Activated CD8-positive, alpha-beta memory T cell treated with anti-CD3 and anti-CD28 coated beads for 48 hours (primary cell): ENCODE measurements around the gene TMEM181.
"Not testable (repeated sequence)": the region's sequence is repeated elsewhere in the genome, so short reads cannot be mapped to it uniquely, and the experiment has no call there.

ENCODE experiments used
- DNase-seq, 3 experiments: peaks; one replicate each; pipeline ENCODE4 v3.0.0-alpha.2; 2020; ENCODE audit warnings: low read depth in 2 of 3, low spot score in 2 of 3

Gene TMEM181

GRCh38 chr6:158620963-158621693, 61.2 kb downstream of the TMEM181 start:
- no peak for DNase-seq

- DNase-seq: no peak
Observed at GRCh38 chr6:158621694-158622544, 62.0 kb downstream of the TMEM181 start.

DNA sequence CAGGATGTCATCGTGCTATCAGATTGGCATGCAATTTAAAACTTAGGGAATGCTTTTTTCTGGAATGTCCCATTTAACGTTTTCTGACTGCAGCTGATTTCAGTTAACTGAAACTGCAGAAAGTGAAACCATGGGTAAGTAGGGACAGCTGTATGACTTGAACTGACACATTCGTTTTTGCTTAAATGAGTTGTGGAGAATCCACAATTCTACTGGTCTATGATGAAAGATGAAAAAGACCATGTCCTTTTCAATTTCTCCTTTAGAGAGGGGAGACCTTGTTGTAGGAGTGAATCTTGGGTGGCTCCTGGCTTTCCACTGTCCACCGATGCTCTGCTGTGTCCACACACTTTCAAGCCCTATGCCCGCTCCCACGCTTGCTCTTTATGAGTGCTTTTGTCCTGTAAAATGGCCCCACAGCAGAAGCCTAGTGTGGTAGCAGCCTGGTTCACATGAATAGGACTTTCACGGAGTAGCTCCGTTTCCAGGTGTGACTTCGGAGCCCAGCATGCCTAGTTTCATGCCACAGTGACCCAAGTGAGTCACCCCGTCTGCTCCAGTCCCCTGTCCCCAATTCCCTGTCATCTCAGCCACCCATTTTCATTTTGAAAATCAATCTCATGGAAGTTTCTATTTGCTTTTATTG, 62.8 kb downstream of the TMEM181 start:
- DNase-seq: no peak

DNA sequence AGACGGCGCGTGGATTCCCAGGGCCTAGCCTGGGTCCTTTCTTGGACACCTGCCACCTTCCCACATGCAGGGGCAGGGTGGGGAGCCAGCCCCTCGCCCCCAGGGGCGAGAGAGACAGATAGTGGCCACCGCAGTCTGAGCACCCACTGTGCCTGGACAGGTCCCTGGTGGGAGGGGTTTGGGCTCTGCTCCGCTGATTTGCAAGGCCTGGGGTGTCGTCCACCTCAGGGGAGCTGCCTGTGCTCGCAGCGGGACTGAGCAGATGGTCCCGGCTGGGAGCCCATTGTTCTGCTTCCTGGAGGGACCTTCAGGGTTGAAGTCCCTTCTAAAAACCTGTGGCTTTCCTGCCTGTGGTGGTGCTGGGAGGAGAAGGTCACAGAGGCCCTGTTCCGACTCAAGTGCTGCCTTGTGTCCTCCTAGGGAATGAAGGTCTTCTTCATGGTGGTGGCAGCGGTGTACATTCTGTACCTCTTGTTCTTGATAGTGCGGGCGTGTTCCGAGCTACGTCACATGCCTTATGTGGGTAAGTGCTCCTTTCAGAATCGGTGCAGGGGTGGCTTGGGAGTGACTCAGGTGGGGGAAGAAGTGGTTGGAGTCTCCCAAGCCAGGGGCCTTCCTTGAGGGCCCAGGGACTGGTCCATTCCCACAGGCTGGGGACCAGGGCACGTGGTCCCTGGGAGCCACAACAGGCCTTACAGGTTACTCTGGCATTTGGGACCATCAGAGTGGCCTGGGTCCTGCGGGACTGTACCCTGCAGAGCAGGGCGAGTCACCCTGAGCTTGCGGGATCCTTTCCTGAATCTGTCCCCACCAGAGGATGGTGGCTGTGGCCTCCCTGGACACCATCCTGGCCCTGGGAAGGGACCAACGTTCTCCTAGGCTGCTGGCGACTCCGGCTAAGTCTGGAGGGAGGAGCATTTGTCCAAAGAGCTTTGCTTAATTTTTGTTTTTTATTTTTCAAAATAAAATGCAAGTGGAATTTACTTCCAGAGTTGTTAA, 65.1 kb downstream of the TMEM181 start:
- no peak for DNase-seq

DNA sequence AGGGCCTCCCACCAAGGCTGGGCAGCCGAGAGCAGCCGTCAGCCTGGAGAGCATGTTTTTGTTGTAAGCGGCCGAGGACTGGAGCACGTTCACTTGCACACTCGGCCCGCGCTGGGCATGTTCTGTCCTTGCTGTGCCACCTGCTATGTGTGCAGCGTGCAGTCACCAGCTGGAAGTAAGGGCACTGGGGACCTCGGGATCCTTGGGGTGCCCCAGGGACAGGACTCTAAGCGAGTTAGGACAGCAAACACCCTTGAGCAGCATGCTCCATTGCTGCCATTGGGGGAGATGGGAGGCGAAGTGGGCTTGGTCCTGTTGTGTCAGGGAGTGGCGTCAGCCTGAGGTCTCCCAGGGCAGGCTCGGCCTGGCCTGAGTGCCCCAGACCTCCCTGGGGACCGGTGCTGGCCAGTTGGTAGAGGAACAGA, 66.0 kb downstream of the TMEM181 start:
- no peak for DNase-seq

- no peak for DNase-seq
Observed at GRCh38 chr6:158626360-158627167, 66.7 kb downstream of the TMEM181 start.

GRCh38 chr6:158627168-158627939, 67.5 kb downstream of the TMEM181 start:
- no peak for DNase-seq

DNA sequence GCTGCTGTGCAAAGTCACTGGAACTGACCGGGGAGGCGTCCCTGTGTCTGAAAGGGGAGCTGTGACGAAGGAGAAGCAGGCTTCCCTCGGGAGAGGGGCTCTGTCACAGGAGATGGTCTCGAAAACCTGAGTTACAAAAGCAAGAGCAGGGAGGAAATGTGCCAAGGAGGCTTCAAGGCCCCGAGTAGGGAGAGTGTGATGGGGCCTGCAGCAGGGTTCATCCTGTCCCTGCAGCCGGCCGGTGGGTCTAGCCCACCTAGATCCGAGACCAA, 68.0 kb downstream of the TMEM181 start:
- DNase-seq: no peak

DNA sequence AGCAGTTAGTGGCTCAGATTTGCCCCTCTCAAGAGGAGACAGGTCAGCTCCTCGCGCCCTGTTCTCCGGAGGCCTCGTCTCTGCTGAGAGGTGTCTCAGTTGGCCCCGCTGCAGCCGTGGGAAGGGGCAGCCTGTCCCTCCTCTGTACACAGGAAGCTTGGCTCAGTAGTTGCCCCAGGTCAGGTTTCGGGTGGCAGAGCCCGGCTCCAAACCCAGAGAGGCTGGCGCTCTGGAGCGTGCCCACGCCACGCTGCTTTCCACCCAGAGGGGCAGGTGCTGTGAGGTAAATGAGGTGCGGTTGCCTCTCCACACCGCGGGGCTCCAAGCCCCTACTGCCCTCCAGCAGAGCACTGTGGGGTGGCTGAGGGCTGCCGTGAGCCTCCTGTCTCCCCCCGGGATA, 68.7 kb downstream of the TMEM181 start:
- no peak for DNase-seq

DNA sequence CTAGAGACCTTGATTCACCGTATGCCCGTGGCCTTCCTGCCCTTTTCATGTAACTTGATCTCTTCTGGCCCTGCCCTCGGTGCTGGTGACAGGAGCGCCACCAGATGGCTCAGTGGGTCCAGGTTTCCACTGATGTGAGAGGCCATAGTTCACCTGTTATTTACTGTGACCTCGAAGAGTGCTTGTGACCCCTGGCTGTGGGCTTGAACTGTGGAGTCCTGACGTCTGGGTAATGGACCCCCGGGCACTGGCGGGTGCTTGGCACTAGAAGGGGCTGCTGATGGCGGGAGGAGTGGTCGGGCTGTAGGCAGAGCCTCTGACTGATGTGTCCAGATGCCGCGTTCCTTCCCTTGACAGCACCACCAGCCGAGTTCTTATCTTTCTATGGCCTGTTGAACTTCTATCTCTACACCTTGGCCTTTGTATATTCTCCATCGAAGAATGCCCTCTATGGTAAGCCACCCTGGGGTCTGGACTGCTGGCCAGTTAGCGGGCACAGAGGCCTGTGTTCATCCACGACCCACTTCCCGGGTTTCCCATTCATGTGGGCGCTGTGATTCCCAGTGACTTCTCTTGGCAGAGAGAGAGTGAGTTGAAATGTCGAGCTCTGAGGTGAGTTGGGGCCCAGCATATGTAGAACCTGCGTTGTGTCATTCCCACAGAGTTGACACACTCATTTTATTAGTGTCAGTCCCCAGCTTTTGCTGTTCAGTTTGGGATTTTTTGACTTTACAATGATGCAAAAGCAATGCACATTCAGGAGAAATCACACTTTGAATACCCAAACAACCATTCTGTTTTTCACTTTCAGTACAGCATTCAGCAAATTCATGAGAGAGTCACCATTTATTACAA, 69.7 kb downstream of the TMEM181 start:
- DNase-seq: no peak

- DNase-seq: no peak
Observed at GRCh38 chr6:158630938-158631616, 71.2 kb downstream of the TMEM181 start.

DNA sequence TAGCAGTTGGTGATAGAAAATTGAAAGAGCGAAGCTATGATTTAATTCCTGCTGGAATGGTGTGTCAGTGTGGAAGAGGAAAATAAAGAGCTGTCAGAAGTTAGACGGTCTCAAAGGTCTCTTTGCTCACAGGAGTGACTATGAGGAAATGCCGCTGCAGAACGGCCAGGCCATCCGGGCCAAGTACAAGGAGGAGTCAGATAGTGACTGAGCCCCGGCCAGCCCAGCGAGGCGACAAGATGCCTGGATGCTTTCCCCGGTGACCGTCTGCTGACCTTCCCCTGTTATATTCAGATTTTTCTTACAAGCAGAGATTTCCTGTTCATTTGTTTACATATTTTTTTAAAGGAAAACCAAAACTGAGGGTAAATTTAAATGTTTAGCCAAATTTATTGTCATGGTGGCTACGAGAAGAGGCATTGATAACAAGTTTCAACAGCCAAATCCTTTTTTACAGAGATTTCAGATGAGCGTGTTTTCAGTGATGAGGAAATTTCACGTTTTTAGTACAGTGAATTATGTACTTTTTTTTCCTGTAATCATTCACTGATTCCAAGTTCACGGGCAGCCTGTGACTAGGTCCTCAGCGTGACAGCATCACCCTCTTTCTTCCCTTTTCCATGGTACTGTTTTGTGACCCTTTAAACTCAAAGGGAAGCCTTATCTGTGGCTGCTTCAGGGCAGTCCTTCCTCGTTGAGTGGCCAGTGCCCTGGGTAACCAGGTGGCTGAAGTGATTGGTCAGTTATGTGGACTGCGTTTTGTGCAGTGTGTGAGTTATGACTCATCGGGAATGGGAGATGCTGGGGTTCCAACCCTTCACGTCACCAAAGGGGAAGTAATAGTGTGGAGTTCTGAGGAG, 72.0 kb downstream of the TMEM181 start:
- no peak for DNase-seq

DNA sequence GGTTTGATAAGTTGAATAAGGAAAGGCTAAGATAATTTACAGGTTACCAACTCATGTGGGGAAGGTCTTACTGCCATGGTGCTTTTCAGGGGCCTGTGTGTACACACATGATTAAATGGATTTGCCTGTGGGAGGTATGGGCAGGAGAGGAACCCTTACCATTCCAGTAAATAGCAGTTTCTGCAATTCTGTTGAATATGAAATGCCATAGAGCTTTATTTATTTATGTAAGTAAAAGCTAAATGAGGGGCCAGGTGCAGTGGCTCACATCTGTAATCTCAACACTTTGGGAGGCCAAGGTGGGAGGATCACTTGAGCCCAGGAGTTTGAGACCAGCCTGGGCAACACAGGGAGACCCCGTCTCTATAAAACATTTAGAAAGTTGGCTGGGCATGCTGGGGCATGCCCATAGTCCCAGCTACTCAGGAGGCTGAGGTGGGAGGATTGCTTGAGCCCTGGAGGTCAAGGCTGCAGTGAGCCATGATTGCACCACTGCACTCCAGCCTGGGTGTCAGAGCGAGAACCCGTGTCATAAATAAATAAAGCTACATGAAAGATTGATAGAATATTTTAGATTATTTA, 72.7 kb downstream of the TMEM181 start:
- not testable (repeated sequence) for DNase-seq

- DNase-seq: no peak
Observed at GRCh38 chr6:158633127-158633526, 73.2 kb downstream of the TMEM181 start.

DNA sequence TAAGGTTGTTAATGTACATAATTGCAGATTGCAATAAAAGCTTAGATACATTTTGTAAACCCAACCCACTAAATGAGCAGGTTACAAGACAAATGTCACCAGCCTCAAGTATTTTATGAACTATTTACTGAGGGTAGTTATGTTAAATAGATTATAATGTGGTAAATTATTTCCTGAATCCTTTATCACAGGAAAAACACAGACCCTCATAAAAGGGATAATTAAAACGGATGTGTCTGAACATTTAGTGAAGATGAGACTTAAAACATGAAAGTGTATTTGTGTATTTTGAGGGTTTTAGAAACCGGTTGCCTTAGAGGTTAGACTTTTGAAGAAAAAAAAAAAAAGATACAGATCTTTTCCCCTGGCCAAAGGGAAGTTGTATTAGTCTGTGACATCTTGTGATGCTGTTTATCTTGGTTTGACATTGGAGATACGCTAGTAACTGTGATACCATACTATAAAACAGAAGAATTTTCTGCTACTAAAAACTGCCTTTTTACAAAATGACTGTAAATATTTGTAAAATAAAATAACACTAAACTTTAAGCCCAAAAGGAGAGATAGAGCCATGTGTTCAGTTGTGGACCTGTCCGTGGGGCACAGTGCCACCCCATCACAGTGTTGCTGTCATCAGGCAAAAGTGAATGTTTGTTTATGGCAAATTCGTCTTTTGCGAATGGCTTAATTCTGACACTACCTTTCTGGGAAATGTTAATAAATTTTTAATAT, 75.0 kb downstream of the TMEM181 start:
- DNase-seq: no peak
